NCI-H1105 (cell line): ENCODE data around the gene NTHL1.
A peak's percentile ranks its signal among the peaks of the same experiment; 100 is the strongest.
"Not testable (repeated sequence)": the region's sequence is repeated elsewhere in the genome, so short reads cannot be mapped to it uniquely, and the experiment has no call there.

Experiments
- DNase-seq: peaks from one replicate; lab custom pipeline; 2025; lab: John Stamatoyannopoulos, UW

NTHL1 gene

GRCh38 chr16:2028146-2028545, 19.5 kb downstream of the NTHL1 start:
- DNase-seq = no peak

GRCh38 chr16:2027024-2028010, 20.3 kb downstream of the NTHL1 start:
- no peak for DNase-seq

- DNase-seq = no peak
Measured at GRCh38 chr16:2026461-2027023, 21.1 kb downstream of the NTHL1 start, which contains the start of gene NHERF2. Gene NHERF2 (plus strand): TSS chr16:2026902. CDS start chr16:2027006, 104 bp downstream.

GRCh38 chr16:2025878-2026460, 21.7 kb downstream of the NTHL1 start:
- DNase-seq = no peak

- no peak for DNase-seq
Measured at GRCh38 chr16:2025251-2025650, 22.4 kb downstream of the NTHL1 start.

GRCh38 chr16:2024032-2024420, 23.6 kb downstream of the NTHL1 start:
- no peak for DNase-seq

GRCh38 chr16:2023092-2024031, 24.3 kb downstream of the NTHL1 start:
- DNase-seq = peak; percentile 53

- DNase-seq = no peak
Measured at GRCh38 chr16:2022723-2023091, 24.9 kb downstream of the NTHL1 start.

GRCh38 chr16:2019921-2020831, 27.5 kb downstream of the NTHL1 start:
- no peak for DNase-seq

- no peak for DNase-seq
Measured at GRCh38 chr16:2019518-2019920, 28.1 kb downstream of the NTHL1 start, which contains the start of gene NPW. Gene NPW (plus strand): TSS chr16:2019785.

GRCh38 chr16:2016407-2016922, 31.2 kb downstream of the NTHL1 start:
- no peak for DNase-seq

GRCh38 chr16:2015947-2016208, 31.8 kb downstream of the NTHL1 start:
- DNase-seq = no peak

- DNase-seq = no peak
Measured at GRCh38 chr16:2015117-2015946, 32.3 kb downstream of the NTHL1 start.

GRCh38 chr16:2013527-2013926, 34.1 kb downstream of the NTHL1 start:
- DNase-seq = no peak

- DNase-seq = not testable (repeated sequence)
Measured at GRCh38 chr16:2011726-2012125, 35.9 kb downstream of the NTHL1 start.

GRCh38 chr16:2009791-2010510, 37.7 kb downstream of the NTHL1 start, which contains the start of gene ZNF598:
Gene ZNF598 (minus strand): TSS chr16:2009821.
- peak; percentile 62 for DNase-seq

- DNase-seq = no peak
Measured at GRCh38 chr16:2009164-2009711, 38.4 kb downstream of the NTHL1 start.

GRCh38 chr16:2008631-2009163, 38.9 kb downstream of the NTHL1 start:
- DNase-seq = no peak
